ENCODE results near the gene SYT6. TPM values are rescaled to one million over a fixed set of nuclear protein-coding genes. Genes with fewer than 3 reads are reported as not detected.

The SYT6 gene
- total and polyA plus RNA-seq, 10 of the 15 experiments (the other 5 are each of a cell fraction or from before 2014, with no cell fraction given), result 0.05 to 0.39 TPM; not detected in 8

DNA sequence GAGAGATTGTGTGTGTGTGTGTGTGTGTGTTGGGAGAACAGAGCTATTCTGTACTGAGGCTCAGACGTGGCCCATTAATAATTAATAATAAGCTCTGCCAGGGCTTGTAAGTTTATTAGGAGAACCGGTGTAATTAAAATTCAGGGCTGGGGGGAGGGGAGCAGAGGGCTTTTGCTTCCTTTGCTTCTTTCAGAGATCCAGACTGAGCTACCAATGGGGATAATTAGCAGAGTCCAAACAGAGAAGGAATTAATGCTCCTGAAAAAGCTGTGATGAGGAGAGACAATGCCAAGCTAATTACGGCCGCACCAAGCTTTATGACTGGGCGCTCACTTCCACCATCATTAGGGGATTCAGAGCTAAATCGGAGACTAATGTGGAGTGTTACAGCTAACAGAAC lies 4.5 kb downstream of the SYT6 start:
- BruUV-seq (replicated peaks), result no TSS peak
- RAD21 ChIA-PET (ENCODE audit: unreplicated experiment), result interaction anchor here (0.7 to 1.3 kb wide), 2 partner anchors 41 to 170 kb away, joined by 3 read pairs; partner anchors contain the start of gene OLFML3
- SMC1A ChIA-PET (ENCODE audit: uncharacterized antibody, unreplicated experiment), result interaction anchor here (0.7 to 0.8 kb wide), 2 partner anchors 8 to 134 kb away, joined by 3 read pairs; no protein-coding TSS in a partner anchor
- TF ChIP-seq, protein P1, sequence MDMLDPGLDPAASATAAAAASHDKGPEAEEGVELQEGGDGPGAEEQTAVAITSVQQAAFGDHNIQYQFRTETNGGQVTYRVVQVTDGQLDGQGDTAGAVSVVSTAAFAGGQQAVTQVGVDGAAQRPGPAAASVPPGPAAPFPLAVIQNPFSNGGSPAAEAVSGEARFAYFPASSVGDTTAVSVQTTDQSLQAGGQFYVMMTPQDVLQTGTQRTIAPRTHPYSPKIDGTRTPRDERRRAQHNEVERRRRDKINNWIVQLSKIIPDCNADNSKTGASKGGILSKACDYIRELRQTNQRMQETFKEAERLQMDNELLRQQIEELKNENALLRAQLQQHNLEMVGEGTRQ (IDR thresholded peaks at IDR 0.05; ENCODE audit: borderline replicate concordance, low read depth, low read length), result no peak
- TF ChIP-seq MYB (IDR thresholded peaks at IDR 0.05; ENCODE audit: borderline replicate concordance, low read depth, low read length), result no peak
- no peak for FAIRE-seq
- Histone ChIP-seq H3K9me3 (replicated peaks; ENCODE audit: control insufficient read depth, insufficient read depth, low read length) (no peaks in the 10 kb centered on the region), H3K4me3 (no peak overlapping the region), H3K4me1 (ENCODE audit: control insufficient read depth, insufficient read depth, low read length) (no peaks in the 10 kb centered on the region), H3K27me3 (replicated peaks in 1 of 2; ENCODE audit: control insufficient read depth in 2 of 2, insufficient read depth in 2 of 2, low read length in 1 of 2) (peaks cover 2 to 7% of the 10 kb centered on the region in 2 experiments; a peak in 3 of 4 replicates), H3K4me2 (ENCODE audit: control insufficient read depth, insufficient read depth) (no peak overlapping the region), H3K9ac (ENCODE audit: control insufficient read depth, insufficient read depth, low read length) (no peak overlapping the region), H3K79me2 (ENCODE audit: control insufficient read depth, insufficient read depth, low read length) (no peaks in the 10 kb centered on the region), H3K27ac (ENCODE audit: control insufficient read depth, insufficient read depth) (no peak overlapping the region), H4K20me1 (ENCODE audit: control insufficient read depth, insufficient read depth) (no peaks in the 10 kb centered on the region), H3K36me3 (ENCODE audit: control insufficient read depth in 2 of 2, insufficient read depth in 2 of 2, low read length in 1 of 2) (no peaks in the 10 kb centered on the region), H2AFZ (ENCODE audit: control insufficient read depth, low read depth, low read length) (no peak overlapping the region)
- intact Hi-C loops (cut with micrococcal nuclease; ENCODE audit: unreplicated experiment) (no loop called here), in situ Hi-C loops (cut with MboI) (no loop called here)
- WGBS (ENCODE audit: insufficient coverage, insufficient replicate concordance, low lambda C conversion rate, missing lambda C conversion rate), result 48% methylated on average over 6 of the region's 6 CpGs
- DNase-seq (ENCODE audit: low read depth, low spot score), result no peak
- ATAC-seq, result no peak
- POLR2A ChIA-PET, result no interaction called here
- CTCF ChIA-PET, result interaction anchor here (0.6 kb wide), 1 partner anchor 633 kb away, joined by 4 read pairs; no protein-coding TSS in a partner anchor

DNA sequence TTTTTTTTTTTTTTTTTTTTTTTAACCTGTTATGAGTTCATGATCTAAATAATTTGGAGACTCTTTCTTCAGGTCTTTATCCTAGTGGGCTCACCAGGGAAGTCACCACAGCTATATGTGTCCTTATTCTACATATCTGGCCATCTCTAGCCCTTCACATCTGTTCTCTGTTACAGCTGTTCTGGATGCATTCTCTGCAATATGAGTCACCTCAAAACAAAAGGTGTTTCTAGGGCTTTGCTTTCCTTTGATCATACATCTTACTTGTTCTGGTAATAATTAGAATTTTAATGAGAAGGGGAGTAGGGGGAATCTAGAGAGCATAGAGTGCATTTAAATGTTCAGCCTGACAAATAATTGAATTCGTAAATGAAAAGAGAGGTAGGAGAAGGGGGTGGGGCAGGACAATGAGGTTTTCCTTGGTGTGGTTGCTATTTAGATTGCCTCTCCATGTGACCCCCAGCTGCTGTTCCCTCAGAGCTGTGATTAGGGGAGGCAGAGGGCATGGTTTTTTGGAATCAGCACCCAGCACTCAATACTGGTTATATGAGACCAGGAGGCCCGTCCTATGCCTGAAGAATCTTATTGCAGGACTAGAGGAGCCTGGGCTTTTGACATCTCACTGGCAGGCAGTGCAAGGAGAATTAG lies 8.0 kb downstream of the SYT6 start:
- RAD21 ChIA-PET (ENCODE audit: unreplicated experiment), result no interaction called here
- H3K9me3 ChIP-seq (replicated peaks; ENCODE audit: control insufficient read depth, insufficient read depth, low read length), result no peaks in the 10 kb centered on the region
- no peak overlapping the region for H3K4me2 ChIP-seq (ENCODE audit: control insufficient read depth, insufficient read depth)
- BruUV-seq (replicated peaks), result no TSS peak
- no peak overlapping the region for H2AFZ ChIP-seq (ENCODE audit: control insufficient read depth, low read depth, low read length)
- no peak overlapping the region for H3K4me3 ChIP-seq
- H3K4me1 ChIP-seq (ENCODE audit: control insufficient read depth, insufficient read depth, low read length), result no peaks in the 10 kb centered on the region
- ATAC-seq (no peak), DNase-seq (ENCODE audit: low read depth, low spot score) (no peak), FAIRE-seq (no peak)
- H4K20me1 ChIP-seq (ENCODE audit: control insufficient read depth, insufficient read depth), result no peaks in the 10 kb centered on the region
- intact Hi-C loops (cut with micrococcal nuclease; ENCODE audit: unreplicated experiment) (no loop called here), in situ Hi-C loops (cut with MboI) (no loop called here)
- TF ChIP-seq POU2F2 (IDR thresholded peaks at IDR 0.05; ENCODE audit: borderline replicate concordance, low read depth, low read length), result no peak
- TF ChIP-seq, protein P2, sequence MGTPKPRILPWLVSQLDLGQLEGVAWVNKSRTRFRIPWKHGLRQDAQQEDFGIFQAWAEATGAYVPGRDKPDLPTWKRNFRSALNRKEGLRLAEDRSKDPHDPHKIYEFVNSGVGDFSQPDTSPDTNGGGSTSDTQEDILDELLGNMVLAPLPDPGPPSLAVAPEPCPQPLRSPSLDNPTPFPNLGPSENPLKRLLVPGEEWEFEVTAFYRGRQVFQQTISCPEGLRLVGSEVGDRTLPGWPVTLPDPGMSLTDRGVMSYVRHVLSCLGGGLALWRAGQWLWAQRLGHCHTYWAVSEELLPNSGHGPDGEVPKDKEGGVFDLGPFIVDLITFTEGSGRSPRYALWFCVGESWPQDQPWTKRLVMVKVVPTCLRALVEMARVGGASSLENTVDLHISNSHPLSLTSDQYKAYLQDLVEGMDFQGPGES (IDR thresholded peaks at IDR 0.05), result no peak
- TF ChIP-seq SRF (IDR thresholded peaks at IDR 0.05; ENCODE audit: low read depth in 2 of 2, low read length in 2 of 2), result no peak
- TF ChIP-seq PML (IDR thresholded peaks at IDR 0.05; ENCODE audit: low read length), result no peak
- no peak for TF ChIP-seq RUNX3 (IDR thresholded peaks at IDR 0.05; ENCODE audit: low read length)
- no peak for TF ChIP-seq PAX5 (IDR thresholded peaks at IDR 0.05; ENCODE audit: borderline replicate concordance, low read depth, low read length)
- TF ChIP-seq MTA2 (IDR thresholded peaks at IDR 0.05; ENCODE audit: low read depth), result no peak
- no peak for TF ChIP-seq ZZZ3 (IDR thresholded peaks at IDR 0.05; ENCODE audit: control insufficient read depth, insufficient read length, low read depth)
- no peak for TF ChIP-seq ZNF384 (IDR thresholded peaks at IDR 0.05; ENCODE audit: borderline replicate concordance, low read depth, low read length)
- no peak for TF ChIP-seq EGR1 (IDR thresholded peaks at IDR 0.05; ENCODE audit: borderline replicate concordance in 1 of 2, low read depth in 2 of 2, low read length in 2 of 2)
- TF ChIP-seq LARP7 (IDR thresholded peaks at IDR 0.05), result no peak
- no peak for TF ChIP-seq MEF2B (IDR thresholded peaks at IDR 0.05; ENCODE audit: partially characterized antibody, poor library complexity, severe bottlenecking)
- no peaks in the 10 kb centered on the region for H3K36me3 ChIP-seq (ENCODE audit: control insufficient read depth in 2 of 2, insufficient read depth in 2 of 2, low read length in 1 of 2)
- CTCF ChIA-PET, result interaction anchor here (0.6 kb wide), 1 partner anchor 309 kb away, joined by 5 read pairs; no protein-coding TSS in a partner anchor
- no peak overlapping the region for H3K9ac ChIP-seq (ENCODE audit: control insufficient read depth, insufficient read depth, low read length)
- 0% methylated on average over 2 of the region's 2 CpGs for WGBS (ENCODE audit: insufficient coverage, insufficient replicate concordance, low lambda C conversion rate, missing lambda C conversion rate)
- SMC1A ChIA-PET (ENCODE audit: uncharacterized antibody, unreplicated experiment), result no interaction called here
- POLR2A ChIA-PET, result no interaction called here
- no peak overlapping the region for H3K27ac ChIP-seq (ENCODE audit: control insufficient read depth, insufficient read depth)
- H3K79me2 ChIP-seq (ENCODE audit: control insufficient read depth, insufficient read depth, low read length), result no peaks in the 10 kb centered on the region
- H3K27me3 ChIP-seq (replicated peaks in 1 of 2; ENCODE audit: control insufficient read depth in 2 of 2, insufficient read depth in 2 of 2, low read length in 1 of 2), result 0 out of 4 replicates have a peak, but pooled peaks cover 0 to 2% of the 10 kb centered on the region in 2 experiments

Data from GM12878 (cell line).